ENCODE data around the gene POLR3C.
"Not testable (repeated sequence)": the region's sequence is repeated elsewhere in the genome, so short reads cannot be mapped to it uniquely, and the experiment has no call there.

POLR3C gene

DNA sequence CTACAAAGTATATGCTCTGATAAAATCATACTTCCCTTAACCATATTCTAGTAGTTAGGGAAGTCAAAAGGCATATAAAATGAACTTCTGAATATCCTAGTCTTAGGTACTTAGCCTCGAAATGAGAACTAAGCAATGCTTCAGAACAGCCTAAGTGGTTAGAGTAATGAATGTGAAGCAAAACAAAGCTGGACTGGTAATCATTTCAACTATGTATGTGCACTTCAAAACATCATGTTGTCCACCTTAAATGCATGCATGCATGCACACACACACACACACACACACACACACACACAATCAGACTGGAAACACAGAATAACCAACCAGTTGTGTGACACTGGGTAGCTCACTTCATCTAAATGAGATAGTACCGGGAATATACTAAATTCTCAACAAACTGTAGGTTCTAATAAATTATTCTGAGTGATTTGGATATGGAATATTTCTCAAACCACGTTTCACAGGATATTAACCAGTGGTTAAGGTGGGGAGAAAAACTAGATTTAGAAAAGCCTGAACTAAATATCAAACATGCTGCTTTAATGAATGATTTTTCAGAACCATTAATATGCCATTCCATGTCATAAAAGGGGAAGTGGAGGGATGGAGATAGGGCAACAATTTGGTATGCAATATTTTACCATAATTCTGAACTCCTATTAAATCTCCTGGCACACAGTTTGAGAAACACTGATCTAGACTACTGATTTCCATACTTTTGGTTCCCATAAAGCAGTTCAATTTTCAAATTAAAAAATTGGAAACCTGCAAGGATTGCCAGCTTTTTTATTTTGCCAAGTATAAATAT, 19.6 kb upstream of the POLR3C start:
- H3K4me3 ChIP-seq (ENCODE audit: low read depth, low read length), result no peak overlapping the region
- TF ChIP-seq, protein P1, sequence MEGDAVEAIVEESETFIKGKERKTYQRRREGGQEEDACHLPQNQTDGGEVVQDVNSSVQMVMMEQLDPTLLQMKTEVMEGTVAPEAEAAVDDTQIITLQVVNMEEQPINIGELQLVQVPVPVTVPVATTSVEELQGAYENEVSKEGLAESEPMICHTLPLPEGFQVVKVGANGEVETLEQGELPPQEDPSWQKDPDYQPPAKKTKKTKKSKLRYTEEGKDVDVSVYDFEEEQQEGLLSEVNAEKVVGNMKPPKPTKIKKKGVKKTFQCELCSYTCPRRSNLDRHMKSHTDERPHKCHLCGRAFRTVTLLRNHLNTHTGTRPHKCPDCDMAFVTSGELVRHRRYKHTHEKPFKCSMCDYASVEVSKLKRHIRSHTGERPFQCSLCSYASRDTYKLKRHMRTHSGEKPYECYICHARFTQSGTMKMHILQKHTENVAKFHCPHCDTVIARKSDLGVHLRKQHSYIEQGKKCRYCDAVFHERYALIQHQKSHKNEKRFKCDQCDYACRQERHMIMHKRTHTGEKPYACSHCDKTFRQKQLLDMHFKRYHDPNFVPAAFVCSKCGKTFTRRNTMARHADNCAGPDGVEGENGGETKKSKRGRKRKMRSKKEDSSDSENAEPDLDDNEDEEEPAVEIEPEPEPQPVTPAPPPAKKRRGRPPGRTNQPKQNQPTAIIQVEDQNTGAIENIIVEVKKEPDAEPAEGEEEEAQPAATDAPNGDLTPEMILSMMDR (IDR thresholded peaks at IDR 0.05; ENCODE audit: low read depth, low read length), result no peak
- in situ Hi-C loops (cut with HindIII; ENCODE audit: low sequenced_read_pairs), result no loop called here
- no peak for DNase-seq (ENCODE audit: low read depth, low spot score)

DNA sequence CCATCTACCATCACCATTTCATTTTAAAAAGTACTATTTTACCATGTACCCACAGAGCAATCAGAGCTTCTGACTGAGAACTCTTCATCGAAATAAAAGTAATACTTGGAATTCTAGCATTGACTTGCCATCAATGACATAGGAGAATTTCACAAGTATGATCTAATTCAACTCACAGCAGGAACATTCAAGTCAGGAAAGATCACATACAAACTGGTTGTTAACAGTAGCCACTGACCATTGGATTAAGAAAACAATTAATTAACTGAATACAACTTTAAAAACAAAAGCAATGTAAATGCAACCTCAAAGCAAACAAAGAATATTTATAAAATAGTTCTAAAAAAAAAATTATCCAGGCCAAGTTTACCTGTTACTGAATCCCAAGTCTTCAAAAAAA, 18.9 kb upstream of the POLR3C start:
- TF ChIP-seq, protein P1 (IDR thresholded peaks at IDR 0.05; ENCODE audit: low read depth, low read length), result no peak
- peak; percentile 63 for DNase-seq (ENCODE audit: low read depth, low spot score)
- no peak overlapping the region for H3K4me3 ChIP-seq (ENCODE audit: low read depth, low read length)
- in situ Hi-C loops (cut with HindIII; ENCODE audit: low sequenced_read_pairs), result no loop called here

- in situ Hi-C loops (cut with HindIII; ENCODE audit: low sequenced_read_pairs), result no loop called here
- H3K4me3 ChIP-seq (ENCODE audit: low read depth, low read length), result no peak overlapping the region
- TF ChIP-seq, protein P1 (IDR thresholded peaks at IDR 0.05; ENCODE audit: low read depth, low read length), result no peak
Observed at GRCh38 chr1:145806408-145806807, 17.6 kb upstream of the POLR3C start.

GRCh38 chr1:145806844-145807243, 17.2 kb upstream of the POLR3C start:
- in situ Hi-C loops (cut with HindIII; ENCODE audit: low sequenced_read_pairs), result no loop called here
- DNase-seq (ENCODE audit: low read depth, low spot score), result no peak
- H3K4me3 ChIP-seq (ENCODE audit: low read depth, low read length), result no peak overlapping the region
- TF ChIP-seq, protein P1 (IDR thresholded peaks at IDR 0.05; ENCODE audit: low read depth, low read length), result no peak

More at GRCh38 chr1:145806408-145806807, 17.6 kb upstream of the POLR3C start:
- no peak for DNase-seq (ENCODE audit: low read depth, low spot score)

- H3K4me3 ChIP-seq (ENCODE audit: low read depth, low read length); DNase-seq (ENCODE audit: low read depth, low spot score); in situ Hi-C loops (cut with HindIII; ENCODE audit: low sequenced_read_pairs): not testable (repeated sequence)
Observed at GRCh38 chr1:145812977-145813810, 10.8 kb upstream of the POLR3C start.

DNA sequence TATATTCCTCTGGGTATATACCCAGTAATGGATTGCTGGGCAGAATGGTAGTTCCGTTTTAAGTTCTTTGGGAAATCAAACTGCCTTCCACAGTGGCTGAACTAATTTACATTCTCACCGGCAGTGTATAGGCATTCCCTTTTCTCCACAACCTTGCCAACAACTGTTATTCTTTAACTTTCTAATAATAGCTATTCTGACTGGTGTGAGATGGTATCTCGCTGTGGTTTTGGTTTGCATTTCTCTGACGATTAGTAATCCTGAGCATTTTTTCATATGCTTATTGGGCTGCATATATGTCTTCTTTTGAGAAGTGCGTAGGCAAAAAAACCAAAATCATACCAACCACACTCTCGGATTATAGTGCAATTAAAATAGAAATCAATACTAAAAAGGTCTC, 5.9 kb upstream of the POLR3C start:
- in situ Hi-C loops (cut with HindIII; ENCODE audit: low sequenced_read_pairs); H3K4me3 ChIP-seq (ENCODE audit: low read depth, low read length): not testable (repeated sequence)
- peak; percentile 79 for DNase-seq (ENCODE audit: low read depth, low spot score)

- in situ Hi-C loops (cut with HindIII; ENCODE audit: low sequenced_read_pairs); DNase-seq (ENCODE audit: low read depth, low spot score): not testable (repeated sequence)
- H3K4me3 ChIP-seq (ENCODE audit: low read depth, low read length), result peak overlapping the region; percentile 20
Observed at GRCh38 chr1:145822779-145823331, 1.1 kb upstream of the POLR3C start.

GRCh38 chr1:145824499-145824842, 471 bp downstream of the POLR3C start:
- TF ChIP-seq, protein P1 (IDR thresholded peaks at IDR 0.05; ENCODE audit: low read depth, low read length), result no peak
- peak; percentile 11 for DNase-seq (ENCODE audit: low read depth, low spot score)

More at GRCh38 chr1:145824499-145824842, 471 bp downstream of the POLR3C start:
- in situ Hi-C loops (cut with HindIII; ENCODE audit: low sequenced_read_pairs), result no loop called here
- peak overlapping the region; percentile 87 for H3K4me3 ChIP-seq (ENCODE audit: low read depth, low read length)
